Mesodermal cell (in vitro differentiated cells): ENCODE results near the gene GOLGA6B.
A peak's percentile ranks its signal among the peaks of the same experiment; 100 is the strongest.
"Not testable (repeated sequence)": the region's sequence is repeated elsewhere in the genome, so short reads cannot be mapped to it uniquely, and the experiment has no call there.

Source experiments
- H3K27ac ChIP-seq: 2 replicates; pipeline ENCODE4 v1.7.0; 2013; ENCODE audit warnings: mild to moderate bottlenecking, low read depth, low read length, moderate library complexity; ENCODE audit not compliant: severe bottlenecking
- H3K36me3 ChIP-seq: 2 replicates; pipeline ENCODE4 v1.7.1; 2013; ENCODE audit warnings: mild to moderate bottlenecking, low read length, moderate library complexity; ENCODE audit not compliant: control insufficient read depth, insufficient read depth
- H3K4me1 ChIP-seq: one replicate; pipeline ENCODE4 v1.7.1; 2013; ENCODE audit warnings: mild to moderate bottlenecking, low read length; ENCODE audit not compliant: insufficient read depth, control insufficient read depth, poor library complexity, severe bottlenecking
- H3K4me3 ChIP-seq: 2 replicates; pipeline ENCODE4 v1.7.0; 2013; ENCODE audit warnings: low read length, control low read depth, mild to moderate bottlenecking; ENCODE audit not compliant: insufficient read depth, poor library complexity, severe bottlenecking; ENCODE audit errors: extremely low read depth
- H3K9me3 ChIP-seq: 2 replicates; pipeline ENCODE4 v1.7.1; 2013; ENCODE audit warnings: mild to moderate bottlenecking, low read length, moderate library complexity; ENCODE audit not compliant: control insufficient read depth
- WGBS, 2 experiments: methylation state at CpG; one replicate each; pipeline ENCODE4 v1.1.5; 2013; ENCODE audit warnings: missing lambda C conversion rate in 2 of 2; ENCODE audit not compliant: insufficient coverage in 2 of 2; 5-methylcytosine and 5-hydroxymethylcytosine counted together

The GOLGA6B gene

GRCh38 chr15:72669803-72670202 is 15.3 kb downstream of the GOLGA6B start:
- H3K36me3 ChIP-seq, H3K4me3 ChIP-seq, H3K9me3 ChIP-seq, H3K27ac ChIP-seq, H3K4me1 ChIP-seq: not testable (repeated sequence)
- WGBS, 2 experiments, result no CpG with 5 or more reads among the region's 6 CpGs

DNA sequence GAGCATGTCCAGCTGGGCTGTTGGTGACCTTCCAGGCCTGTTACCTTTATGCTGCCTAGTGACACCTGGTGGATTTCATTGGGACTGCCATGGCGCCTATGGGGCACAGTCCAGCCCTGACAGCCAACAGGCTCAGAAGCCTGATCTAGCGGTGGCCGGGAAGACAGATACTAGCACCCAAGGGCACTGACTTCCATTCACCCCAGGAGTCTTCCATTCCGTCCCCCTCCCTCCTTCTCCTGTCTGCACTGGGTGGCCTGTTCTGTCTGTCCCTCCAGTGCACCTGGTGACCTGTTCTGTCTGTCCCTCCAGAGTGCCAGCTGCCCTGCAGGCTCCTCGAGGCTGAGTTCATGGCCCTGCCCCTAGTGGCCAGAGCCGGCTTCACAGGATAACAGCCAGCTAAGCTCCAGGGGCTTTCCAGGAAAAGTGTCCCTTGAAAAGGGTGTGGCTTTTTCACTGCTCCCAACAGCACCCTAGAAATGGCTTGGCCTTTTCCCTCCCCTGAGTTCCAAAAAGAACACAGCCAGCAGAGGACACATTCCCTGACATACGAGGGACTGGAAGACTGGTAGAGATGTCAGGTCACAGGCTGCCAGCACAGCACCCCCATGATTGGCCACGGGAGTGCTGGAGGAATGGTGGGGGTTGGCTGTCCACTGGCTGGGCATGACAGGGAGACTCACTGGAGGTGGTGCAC is 16.3 kb downstream of the GOLGA6B start:
- H3K4me3 ChIP-seq, result peak overlapping the region; percentile 19
- WGBS, 2 experiments, result 0 to 10% methylated on average over 1 to 5 of the region's 8 CpGs
- not testable (repeated sequence) for H3K4me1 ChIP-seq, H3K36me3 ChIP-seq, H3K9me3 ChIP-seq, H3K27ac ChIP-seq

GRCh38 chr15:72671525-72671924 is 17.0 kb downstream of the GOLGA6B start:
- no peaks in the 10 kb centered on the region for H3K36me3 ChIP-seq
- no peaks in the 10 kb centered on the region for H3K4me1 ChIP-seq
- H3K4me3 ChIP-seq, result no peak overlapping the region
- no peaks in the 10 kb centered on the region for H3K9me3 ChIP-seq
- WGBS, 2 experiments, result 10 to 18% methylated on average over 2 of the region's 3 CpGs
- no peak overlapping the region for H3K27ac ChIP-seq

- WGBS, 2 experiments, result 80 to 85% methylated on average over 1 of the region's 4 CpGs
- Histone ChIP-seq H3K4me3 (no peak overlapping the region), H3K27ac (no peak overlapping the region), H3K36me3 (no peaks in the 10 kb centered on the region), H3K4me1 (no peaks in the 10 kb centered on the region), H3K9me3 (no peaks in the 10 kb centered on the region)
Observed at GRCh38 chr15:72676838-72677237, 22.3 kb downstream of the GOLGA6B start.

DNA sequence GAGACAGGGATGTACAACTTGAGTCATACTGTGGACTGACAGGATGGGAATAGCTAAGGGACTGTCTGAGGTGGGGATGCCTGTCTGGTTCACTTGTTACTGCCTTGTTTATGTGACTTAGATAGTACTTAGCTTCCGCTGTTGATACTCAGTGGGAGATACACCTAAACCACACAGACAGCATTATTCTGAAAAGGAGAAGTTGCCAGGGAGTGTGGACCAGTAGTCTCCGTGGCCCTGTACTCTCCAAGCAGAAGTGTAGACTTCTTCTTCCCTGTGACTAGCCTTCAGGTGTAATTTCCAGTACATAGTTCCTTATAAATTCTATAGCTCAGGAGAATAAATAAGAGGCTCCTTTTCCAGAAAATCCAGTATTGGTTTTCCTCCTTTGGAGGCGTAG is 26.4 kb downstream of the GOLGA6B start:
- Histone ChIP-seq H3K36me3 (no peaks in the 10 kb centered on the region), H3K27ac (no peak overlapping the region)
- 83 to 100% methylated on average over 1 to 2 of the region's 3 CpGs for WGBS, 2 experiments

DNA sequence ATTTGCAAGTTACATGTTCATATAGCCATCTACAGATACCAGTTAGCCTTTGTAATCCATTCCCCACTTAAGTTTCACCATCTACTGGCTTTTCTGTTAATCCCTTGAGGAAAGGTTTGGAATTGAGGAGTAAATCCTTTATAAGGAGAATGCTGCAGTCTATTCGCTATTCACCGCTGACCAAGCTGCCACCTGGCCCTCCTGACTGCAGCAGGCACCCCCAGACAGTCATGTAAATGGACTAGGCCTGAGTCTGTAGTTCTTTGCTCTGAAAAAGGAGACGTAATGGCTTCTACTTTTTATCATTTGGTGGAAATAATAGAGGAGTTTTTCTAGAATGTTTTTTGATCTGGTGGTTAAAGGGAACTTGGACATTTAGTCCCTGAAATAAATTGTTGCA is 28.3 kb downstream of the GOLGA6B start:
- Histone ChIP-seq H3K9me3 (no peaks in the 10 kb centered on the region), H3K27ac (no peak overlapping the region), H3K4me3 (no peak overlapping the region), H3K4me1 (no peaks in the 10 kb centered on the region), H3K36me3 (no peaks in the 10 kb centered on the region)
- 85 to 95% methylated on average over 2 to 3 of the region's 3 CpGs for WGBS, 2 experiments

More for the DNA sequence above, 26.4 kb downstream of the GOLGA6B start:
- no peaks in the 10 kb centered on the region for H3K9me3 ChIP-seq
- H3K4me1 ChIP-seq, result no peaks in the 10 kb centered on the region
- H3K4me3 ChIP-seq, result no peak overlapping the region

DNA sequence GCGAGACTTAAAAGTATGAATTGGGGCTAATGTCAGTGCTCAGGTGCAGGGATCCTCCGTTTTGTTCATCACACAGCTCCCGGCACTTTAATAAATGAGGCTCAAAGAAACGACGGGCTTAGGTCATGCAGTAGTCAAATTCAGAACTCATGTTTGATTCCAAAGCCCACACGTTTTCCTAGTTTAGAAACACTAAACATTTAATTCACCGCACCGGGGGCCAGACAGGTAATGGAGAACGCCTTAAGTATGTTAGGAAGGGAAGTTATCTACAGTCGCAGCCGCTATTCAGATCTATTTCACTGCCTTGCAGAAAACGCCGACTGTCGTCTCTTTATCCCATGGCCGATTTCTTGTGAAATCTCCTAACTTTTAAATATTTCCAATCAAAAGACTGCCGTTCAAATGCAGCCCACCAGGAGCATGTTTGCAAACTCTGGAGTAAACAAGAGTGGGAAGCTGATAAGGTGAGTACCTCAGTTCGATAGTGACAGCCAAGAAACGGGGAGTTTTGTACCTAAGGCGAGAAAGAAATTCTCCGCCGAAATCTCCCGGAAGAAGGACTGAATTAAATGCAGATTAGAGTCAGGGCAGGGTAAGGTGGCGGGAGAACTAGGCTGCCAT is 30.9 kb downstream of the GOLGA6B start:
- 41 to 49% methylated on average over 17 of the region's 23 CpGs for WGBS, 2 experiments
- H3K36me3 ChIP-seq, result no peaks in the 10 kb centered on the region
- H3K4me1 ChIP-seq, result no peaks in the 10 kb centered on the region
- H3K9me3 ChIP-seq, result no peaks in the 10 kb centered on the region
- peak overlapping the region; percentile 95 for H3K27ac ChIP-seq
- H3K4me3 ChIP-seq, result peak overlapping the region; percentile 77

- Histone ChIP-seq H3K4me1 (no peaks in the 10 kb centered on the region), H3K9me3 (no peaks in the 10 kb centered on the region), H3K4me3 (peak within 1 kb of the TSS; percentile 77), H3K27ac (peak within 1 kb of the TSS; percentile 95), H3K36me3 (no peaks in the 10 kb centered on the region)
- 0 to 1% methylated on average over 32 to 43 of the region's 49 CpGs for WGBS, 2 experiments
Observed at GRCh38 chr15:72685925-72686794, 31.7 kb downstream of the GOLGA6B start, which contains the start of the genes BBS4 and HIGD2B. Gene BBS4, plus strand, starts transcription at chr15:72686207. Its CDS starts 21 bp downstream, at chr15:72686228. Gene HIGD2B, minus strand, starts transcription at chr15:72686182. Its CDS starts 9,808 bp downstream, at chr15:72676374.

DNA sequence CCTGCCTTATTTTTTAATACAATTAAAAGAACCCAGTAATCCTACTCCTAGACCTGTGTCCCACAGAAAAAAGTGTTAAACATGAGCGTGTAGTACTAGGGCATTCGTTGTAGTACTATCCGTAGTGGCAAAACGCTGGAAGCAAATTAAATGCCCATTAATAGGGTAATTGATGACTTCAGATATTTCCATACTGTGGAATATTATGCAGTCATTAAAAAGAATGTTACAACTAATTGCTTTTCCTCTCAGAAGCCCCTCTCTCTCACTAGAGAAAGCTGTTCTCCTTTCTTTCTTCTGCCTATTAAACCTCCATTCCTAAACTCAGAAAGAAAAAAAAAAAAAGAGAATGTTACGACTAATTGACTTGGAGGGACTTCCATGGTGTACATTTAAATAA is 34.2 kb downstream of the GOLGA6B start:
- Histone ChIP-seq H3K9me3 (no peaks in the 10 kb centered on the region), H3K4me3 (no peak overlapping the region), H3K4me1 (no peaks in the 10 kb centered on the region), H3K36me3 (no peaks in the 10 kb centered on the region), H3K27ac (no peak overlapping the region)
- 91% methylated on average over 4 of the region's 5 CpGs; no CpG with 5 or more reads in 1 of the 2 experiments for WGBS, 2 experiments

GRCh38 chr15:72690938-72691337 is 36.4 kb downstream of the GOLGA6B start:
- no peaks in the 10 kb centered on the region for H3K9me3 ChIP-seq
- 100% methylated on average over 2 of the region's 5 CpGs; no CpG with 5 or more reads in 1 of the 2 experiments for WGBS, 2 experiments
- no peak overlapping the region for H3K4me3 ChIP-seq
- H3K4me1 ChIP-seq, result no peaks in the 10 kb centered on the region
- H3K36me3 ChIP-seq, result no peaks in the 10 kb centered on the region
- no peak overlapping the region for H3K27ac ChIP-seq
